Measurements from ENCODE around the gene TM4SF4. TPM values are rescaled to one million over a fixed set of nuclear protein-coding genes. Genes with fewer than 3 reads are reported as not detected.

TM4SF4 gene
- total RNA-seq, 1 experiment from 2014 or later: not detected

DNA sequence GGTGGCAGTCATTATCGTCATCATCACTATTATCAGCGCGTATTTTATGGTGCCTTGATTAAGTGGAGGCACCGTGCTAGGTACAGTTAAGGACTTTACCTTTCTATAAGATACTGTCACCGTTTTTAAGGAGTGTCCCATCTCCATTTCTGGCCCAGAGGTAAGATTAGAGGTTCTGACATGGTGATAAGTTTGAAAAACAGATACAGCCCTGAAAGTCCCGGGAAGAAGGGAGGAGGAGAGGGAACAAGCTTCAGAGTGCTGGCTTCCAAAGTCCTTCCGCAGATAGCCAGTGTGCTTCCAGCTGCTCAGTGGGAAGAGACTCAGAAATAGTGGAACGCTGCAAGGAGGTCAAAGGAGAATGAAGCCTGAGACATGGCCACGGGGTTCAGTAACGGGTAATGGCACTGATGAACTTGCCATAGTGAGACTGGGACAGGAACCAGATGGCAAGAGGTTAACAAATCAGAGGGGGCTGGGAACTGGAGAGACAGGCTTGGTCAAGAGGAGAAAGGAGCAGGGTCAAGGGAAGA lies 9.1 kb upstream of the TM4SF4 start:
- peaks cover 2% of the 10 kb centered on the region; the same call in 1 of the 2 replicates for H3K27me3 Mint-ChIP-seq (ENCODE audit: low read depth)
- Histone ChIP-seq H2AK5ac (ENCODE audit: insufficient read length, low read length) (no peak overlapping the region), H3K4ac (ENCODE audit: low read depth, low read length) (no peak overlapping the region)

More for the DNA sequence above, 9.1 kb upstream of the TM4SF4 start:
- no peaks in the 10 kb centered on the region for H4K20me1 ChIP-seq (ENCODE audit: control insufficient read depth, insufficient read depth, insufficient read length)
- no peak for DNase-seq
- H4K5ac ChIP-seq (ENCODE audit: insufficient read length, low read depth, low read length): no peak overlapping the region
- H3K4me1 Mint-ChIP-seq: peaks cover 30 to 33% of the 10 kb centered on the region in 2 experiments
- no peak overlapping the region for H3T11ph ChIP-seq (ENCODE audit: low read length)
- H2BK5ac ChIP-seq (ENCODE audit: insufficient read length, low read length): no peak overlapping the region
- H3K79me1 ChIP-seq (ENCODE audit: insufficient read depth, low read depth, low read length, poor library complexity, severe bottlenecking): no peaks in the 10 kb centered on the region
- no peaks in the 10 kb centered on the region for H3K27me3 ChIP-seq (ENCODE audit: insufficient read depth, low read length)
- H3K9me3 ChIP-seq (ENCODE audit: control insufficient read depth, low read depth, low read length): no peaks in the 10 kb centered on the region
- no peak overlapping the region for H3K18ac ChIP-seq (ENCODE audit: insufficient read length, low read depth, low read length)
- H2AFZ ChIP-seq (ENCODE audit: low read length): no peak overlapping the region
- no peaks in the 10 kb centered on the region for H3K9me3 Mint-ChIP-seq
- no peak overlapping the region for H3K9ac ChIP-seq (ENCODE audit: extremely low read depth, insufficient read length, low read length)
- H3K56ac ChIP-seq (ENCODE audit: insufficient read length, low read depth, low read length): no peak overlapping the region
- TF ChIP-seq, protein P1, sequence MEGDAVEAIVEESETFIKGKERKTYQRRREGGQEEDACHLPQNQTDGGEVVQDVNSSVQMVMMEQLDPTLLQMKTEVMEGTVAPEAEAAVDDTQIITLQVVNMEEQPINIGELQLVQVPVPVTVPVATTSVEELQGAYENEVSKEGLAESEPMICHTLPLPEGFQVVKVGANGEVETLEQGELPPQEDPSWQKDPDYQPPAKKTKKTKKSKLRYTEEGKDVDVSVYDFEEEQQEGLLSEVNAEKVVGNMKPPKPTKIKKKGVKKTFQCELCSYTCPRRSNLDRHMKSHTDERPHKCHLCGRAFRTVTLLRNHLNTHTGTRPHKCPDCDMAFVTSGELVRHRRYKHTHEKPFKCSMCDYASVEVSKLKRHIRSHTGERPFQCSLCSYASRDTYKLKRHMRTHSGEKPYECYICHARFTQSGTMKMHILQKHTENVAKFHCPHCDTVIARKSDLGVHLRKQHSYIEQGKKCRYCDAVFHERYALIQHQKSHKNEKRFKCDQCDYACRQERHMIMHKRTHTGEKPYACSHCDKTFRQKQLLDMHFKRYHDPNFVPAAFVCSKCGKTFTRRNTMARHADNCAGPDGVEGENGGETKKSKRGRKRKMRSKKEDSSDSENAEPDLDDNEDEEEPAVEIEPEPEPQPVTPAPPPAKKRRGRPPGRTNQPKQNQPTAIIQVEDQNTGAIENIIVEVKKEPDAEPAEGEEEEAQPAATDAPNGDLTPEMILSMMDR (conservative IDR thresholded peaks at IDR 0.05): no peak
- H2BK120ac ChIP-seq (ENCODE audit: low read depth, low read length, poor library complexity, severe bottlenecking): no peak overlapping the region
- no peak overlapping the region for H2BK15ac ChIP-seq (ENCODE audit: low read depth, low read length)
- no peak overlapping the region for H3K27ac Mint-ChIP-seq
- no peak overlapping the region; the same call in 1 of the 2 replicates for H3K14ac ChIP-seq (ENCODE audit: insufficient read depth, low read length)
- no peak overlapping the region for H4K91ac ChIP-seq (ENCODE audit: insufficient read length, low read depth, low read length)
- no peak overlapping the region for H3K4me3 Mint-ChIP-seq
- no peak overlapping the region for H2BK12ac ChIP-seq (ENCODE audit: insufficient read length, low read depth, low read length)
- no peaks in the 10 kb centered on the region for H3K23me2 ChIP-seq (ENCODE audit: insufficient read length, low read depth, low read length, poor library complexity, severe bottlenecking)
- no peak overlapping the region for H3K4me2 ChIP-seq (ENCODE audit: insufficient read depth, insufficient read length, low read length)
- no peaks in the 10 kb centered on the region; a peak in 1 of 7 replicates for H3K36me3 Mint-ChIP-seq (ENCODE audit: insufficient read depth in 1 of 3, low read depth in 3 of 3)
- no peak overlapping the region for H3K23ac ChIP-seq (ENCODE audit: insufficient read length, low read depth, low read length)
- H3K79me2 ChIP-seq (ENCODE audit: insufficient read depth, low read length): no peaks in the 10 kb centered on the region
- WGBS (ENCODE audit: extremely low coverage, insufficient read length, low lambda C conversion rate): no CpG with 5 or more reads among the region's 10 CpGs
- H2BK20ac ChIP-seq (ENCODE audit: low read depth, low read length, poor library complexity, severe bottlenecking): no peak overlapping the region
- H4K8ac ChIP-seq (replicated peaks; ENCODE audit: insufficient read length, low read depth, low read length): no peak overlapping the region
- no peak overlapping the region for H3K27ac ChIP-seq (ENCODE audit: insufficient read length, low read depth, low read length)
- peaks cover 5% of the 10 kb centered on the region; the same call in 1 of the 2 replicates for H3K4me1 ChIP-seq (ENCODE audit: insufficient read depth, low read length)
